Measurements from ENCODE around the gene TUSC2. TPM values are rescaled to one million over a fixed set of nuclear protein-coding genes. Genes with fewer than 3 reads are reported as not detected.

The TUSC2 gene
- total RNA-seq, 1 experiment from 2014 or later, result 33.5 TPM

DNA sequence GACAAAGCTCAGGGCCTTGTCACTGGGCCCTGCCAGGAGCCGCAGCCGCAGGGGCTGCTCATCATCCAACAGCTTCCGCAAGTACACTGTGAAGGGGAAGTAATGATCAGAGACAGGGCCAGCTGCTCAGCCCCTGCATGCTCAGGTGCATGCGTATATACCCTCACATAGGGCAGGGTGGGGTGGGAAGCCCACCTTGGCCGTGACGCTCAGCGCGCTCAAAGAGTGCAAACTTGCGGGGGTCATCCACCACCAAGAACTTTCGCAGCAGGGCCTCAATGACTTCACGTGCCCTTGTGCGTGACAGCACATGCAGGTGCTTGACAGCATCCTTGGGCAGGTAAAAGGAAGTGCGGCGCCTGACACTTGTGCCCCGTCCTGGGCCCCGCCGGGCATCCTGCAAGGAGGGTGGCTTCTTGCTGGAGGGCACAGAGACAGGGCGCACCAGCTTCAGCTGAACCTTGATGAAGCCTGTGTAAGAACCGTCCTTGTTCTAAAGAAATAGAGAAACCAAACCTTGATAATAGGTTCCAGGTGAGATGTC lies 3.4 kb upstream of the TUSC2 start:
- TF ChIP-seq, protein P1, sequence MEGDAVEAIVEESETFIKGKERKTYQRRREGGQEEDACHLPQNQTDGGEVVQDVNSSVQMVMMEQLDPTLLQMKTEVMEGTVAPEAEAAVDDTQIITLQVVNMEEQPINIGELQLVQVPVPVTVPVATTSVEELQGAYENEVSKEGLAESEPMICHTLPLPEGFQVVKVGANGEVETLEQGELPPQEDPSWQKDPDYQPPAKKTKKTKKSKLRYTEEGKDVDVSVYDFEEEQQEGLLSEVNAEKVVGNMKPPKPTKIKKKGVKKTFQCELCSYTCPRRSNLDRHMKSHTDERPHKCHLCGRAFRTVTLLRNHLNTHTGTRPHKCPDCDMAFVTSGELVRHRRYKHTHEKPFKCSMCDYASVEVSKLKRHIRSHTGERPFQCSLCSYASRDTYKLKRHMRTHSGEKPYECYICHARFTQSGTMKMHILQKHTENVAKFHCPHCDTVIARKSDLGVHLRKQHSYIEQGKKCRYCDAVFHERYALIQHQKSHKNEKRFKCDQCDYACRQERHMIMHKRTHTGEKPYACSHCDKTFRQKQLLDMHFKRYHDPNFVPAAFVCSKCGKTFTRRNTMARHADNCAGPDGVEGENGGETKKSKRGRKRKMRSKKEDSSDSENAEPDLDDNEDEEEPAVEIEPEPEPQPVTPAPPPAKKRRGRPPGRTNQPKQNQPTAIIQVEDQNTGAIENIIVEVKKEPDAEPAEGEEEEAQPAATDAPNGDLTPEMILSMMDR (conservative IDR thresholded peaks at IDR 0.05), result no peak
- H2BK120ac ChIP-seq (ENCODE audit: low read depth, low read length, poor library complexity, severe bottlenecking), result no peak overlapping the region
- no peak overlapping the region for H2BK20ac ChIP-seq (ENCODE audit: low read depth, low read length, poor library complexity, severe bottlenecking)
- peaks cover 9% of the 10 kb centered on the region; the same call in 1 of the 2 replicates for H3K79me2 ChIP-seq (ENCODE audit: insufficient read depth, low read length)
- no peaks in the 10 kb centered on the region; the same call in 1 of the 2 replicates for H3K4me1 ChIP-seq (ENCODE audit: insufficient read depth, low read length)
- H3K27me3 ChIP-seq (ENCODE audit: insufficient read depth, low read length), result no peaks in the 10 kb centered on the region
- WGBS (ENCODE audit: extremely low coverage, insufficient read length, low lambda C conversion rate), result no CpG with 5 or more reads among the region's 19 CpGs
- H3K79me1 ChIP-seq (ENCODE audit: insufficient read depth, low read depth, low read length, poor library complexity, severe bottlenecking), result peaks cover 6% of the 10 kb centered on the region
- H3K9me3 ChIP-seq (ENCODE audit: control insufficient read depth, low read depth, low read length), result no peaks in the 10 kb centered on the region
- H2BK15ac ChIP-seq (ENCODE audit: low read depth, low read length), result no peak overlapping the region
- no peak overlapping the region for H3K23ac ChIP-seq (ENCODE audit: insufficient read length, low read depth, low read length)
- Mint-ChIP-seq H3K4me1 (peaks cover 14 to 29% of the 10 kb centered on the region in 2 experiments), H3K36me3 (ENCODE audit: insufficient read depth in 1 of 3, low read depth in 3 of 3) (peaks cover 13 to 47% (median 45%) of the 10 kb centered on the region in 3 experiments; a peak in 6 of 7 replicates), H3K9me3 (no peaks in the 10 kb centered on the region), H3K27me3 (ENCODE audit: low read depth) (no peaks in the 10 kb centered on the region; the same call in 1 of the 2 replicates), H3K4me3 (no peak overlapping the region), H3K27ac (no peak overlapping the region)
- no peak overlapping the region for H3K14ac ChIP-seq (ENCODE audit: insufficient read depth, low read length)
- H3K18ac ChIP-seq (ENCODE audit: insufficient read length, low read depth, low read length), result no peak overlapping the region
- H2AK5ac ChIP-seq (ENCODE audit: insufficient read length, low read length), result no peak overlapping the region
- H4K5ac ChIP-seq (ENCODE audit: insufficient read length, low read depth, low read length), result no peak overlapping the region
- H2BK5ac ChIP-seq (ENCODE audit: insufficient read length, low read length), result no peak overlapping the region
- H4K20me1 ChIP-seq (ENCODE audit: control insufficient read depth, insufficient read depth, insufficient read length), result no peaks in the 10 kb centered on the region
- no peak overlapping the region for H4K8ac ChIP-seq (replicated peaks; ENCODE audit: insufficient read length, low read depth, low read length)
- H3K9ac ChIP-seq (ENCODE audit: extremely low read depth, insufficient read length, low read length), result no peak overlapping the region
- no peak overlapping the region for H3K27ac ChIP-seq (ENCODE audit: insufficient read length, low read depth, low read length)
- DNase-seq, result no peak
- H3T11ph ChIP-seq (ENCODE audit: low read length), result no peak overlapping the region
- no peak overlapping the region for H2AFZ ChIP-seq (ENCODE audit: low read length)
- no peak overlapping the region for H3K56ac ChIP-seq (ENCODE audit: insufficient read length, low read depth, low read length)
- no peak overlapping the region for H3K4me2 ChIP-seq (ENCODE audit: insufficient read depth, insufficient read length, low read length)
- H3K23me2 ChIP-seq (ENCODE audit: insufficient read length, low read depth, low read length, poor library complexity, severe bottlenecking), result peaks cover 13% of the 10 kb centered on the region
- H2BK12ac ChIP-seq (ENCODE audit: insufficient read length, low read depth, low read length), result no peak overlapping the region
- no peak overlapping the region for H3K4ac ChIP-seq (ENCODE audit: low read depth, low read length)
- no peak overlapping the region for H4K91ac ChIP-seq (ENCODE audit: insufficient read length, low read depth, low read length)

Measured in H9 (cell line).